K562 (cell line): Measurements from ENCODE around the gene EMILIN3. TPM values are rescaled to one million over a fixed set of nuclear protein-coding genes. Genes with fewer than 3 reads are reported as not detected.

Experiments used
- ATAC-seq: fragments of 200-7000 bp; cut with Tn5 transposase; 3 replicates; pipeline ENCODE4 v1.9.1; 2020; ENCODE audit warnings: moderate library complexity
- BruUV-seq: library from RNA; stranded (reverse); fragments of 400-500 nt; replicated peaks from 2 replicates; lab custom pipeline; 2021; lab: Mats Ljungman, UMichigan
- CTCF ChIA-PET: fragments of 300-600 bp; formaldehyde crosslinking; extraction: SDS; loops from one replicate; lab custom pipeline; 2021; ENCODE audit warnings: low intra/inter-chr PET ratio; lab: Yijun Ruan, JAX
- POLR2A ChIA-PET: fragments of 300-600, 350-650 bp; sonication (Branson Sonifier 250); formaldehyde crosslinking; extraction: SDS; loops from one replicate; lab custom pipeline; 2021; ENCODE audit warnings: antibody characterized with exemption, inconsistent platforms; lab: Yijun Ruan, JAX
- DNase-seq, 4 experiments: peaks; one replicate each; pipeline versions ENCODE4 v3.0.0 to v3.0.0-alpha.2; 2011 to 2018; ENCODE audit warnings: low spot score in 3 of 4, mixed read lengths in 3 of 4; ENCODE audit errors: extremely low read depth in 1 of 4
- FAIRE-seq: peaks from 2 replicates; lab custom pipeline; 2011; peaks lifted over from hg19 to GRCh38; lab: Jason Lieb, UNC
- H2AFZ ChIP-seq: 2 replicates; pipeline ENCODE4 v1.6.0; 2011; ENCODE audit warnings: low read depth, low read length, control low read depth, inconsistent platforms
- H3K27ac ChIP-seq: fragments of 200-600 bp; 3 replicates; pipeline ENCODE4 v1.8.0; 2011; ENCODE audit warnings: low read depth, mild to moderate bottlenecking, control low read depth, inconsistent platforms, low read length, moderate library complexity, mixed read lengths; ENCODE audit errors: extremely low read depth
- H3K27me3 ChIP-seq, 2 experiments: fragments of 300-600 bp in 1 of 2; 2 replicates in 1 of 2; 3 replicates in 1 of 2; pipeline versions ENCODE4 v1.6.0 to v1.8.0; 2011; ENCODE audit warnings: inconsistent platforms in 2 of 2, low read length in 2 of 2, mild to moderate bottlenecking in 1 of 2, mixed read lengths in 1 of 2, moderate library complexity in 1 of 2; ENCODE audit not compliant: control insufficient read depth in 2 of 2, insufficient read depth in 2 of 2
- H3K36me3 ChIP-seq: fragments of 300-600 bp; 3 replicates; pipeline ENCODE4 v1.8.0; 2011; ENCODE audit warnings: mild to moderate bottlenecking, low read length, inconsistent platforms; ENCODE audit not compliant: control insufficient read depth, insufficient read depth
- H3K4me1 ChIP-seq, 2 experiments: fragments of 200-600 bp in 1 of 2; replicated peaks in 1 of 2; 2 replicates in 1 of 2; 3 replicates in 1 of 2; pipeline versions ENCODE4 v1.5.1 to v1.8.0; 2011; ENCODE audit warnings: inconsistent platforms in 2 of 2, low read length in 2 of 2, mild to moderate bottlenecking in 1 of 2, mixed read lengths in 1 of 2, moderate library complexity in 1 of 2; ENCODE audit not compliant: control insufficient read depth in 2 of 2, insufficient read depth in 2 of 2
- H3K4me2 ChIP-seq: 2 replicates; pipeline ENCODE4 v1.6.1; 2011; ENCODE audit warnings: low read length, control low read depth, inconsistent platforms, mixed read lengths; ENCODE audit not compliant: insufficient read depth
- H3K4me3 ChIP-seq: fragments of 200-600 bp; sonication (generic), shearing (Covaris generic); 2 replicates; pipeline ENCODE4 v1.5.1; 2016; ENCODE audit warnings: control low read depth, inconsistent platforms
- H3K79me2 ChIP-seq: fragments of 200-600 bp; 3 replicates; pipeline ENCODE4 v1.8.0; 2011; ENCODE audit warnings: low read length, inconsistent platforms; ENCODE audit not compliant: control insufficient read depth, insufficient read depth
- H3K9ac ChIP-seq, 2 experiments: 2 replicates each; pipeline versions ENCODE4 v1.6.0 to v1.6.1; 2011; ENCODE audit warnings: low read depth in 2 of 2, low read length in 2 of 2, control low read depth in 1 of 2, inconsistent platforms in 1 of 2, mild to moderate bottlenecking in 1 of 2, mixed read lengths in 1 of 2; ENCODE audit not compliant: insufficient read depth in 1 of 2
- H3K9me1 ChIP-seq: one replicate; pipeline ENCODE4 v1.6.0; 2011; ENCODE audit warnings: inconsistent platforms, mild to moderate bottlenecking, low read length, moderate library complexity; ENCODE audit not compliant: control insufficient read depth, insufficient read depth
- H3K9me3 ChIP-seq: replicated peaks from 2 replicates; pipeline ENCODE4 v1.5.1; 2011; ENCODE audit warnings: low read depth, low read length, inconsistent platforms; ENCODE audit not compliant: control insufficient read depth, insufficient read depth
- H4K20me1 ChIP-seq: replicated peaks from 2 replicates; pipeline ENCODE4 v1.6.1; 2011; ENCODE audit warnings: low read length, inconsistent platforms, mixed read lengths; ENCODE audit not compliant: control insufficient read depth, insufficient read depth
- POLR2G ChIP-seq: fragments of 200-400 bp; formaldehyde crosslinking; IDR thresholded peaks from 2 replicates; pipeline ENCODE4 v1.6.1; 2017; ENCODE audit warnings: low read depth, mild to moderate bottlenecking, antibody characterized with exemption, low read length, moderate library complexity
- RBM15 ChIP-seq: fragments of 200-400 bp; formaldehyde crosslinking; IDR thresholded peaks from 2 replicates; pipeline ENCODE4 v1.6.1; 2018; ENCODE audit warnings: mild to moderate bottlenecking, low read length, moderate library complexity; ENCODE audit not compliant: insufficient read depth
- SP2 ChIP-seq: IDR thresholded peaks from 2 replicates; pipeline ENCODE4 v1.6.1; 2011; ENCODE audit warnings: mild to moderate bottlenecking, low read depth, low read length, moderate library complexity; ENCODE audit not compliant: poor library complexity, severe bottlenecking; ENCODE audit errors: extremely low read depth
- WGBS: fragments of 100-300 bp; shearing (Covaris generic); methylation state at CpG from one replicate; pipeline ENCODE4 v1.1.6; 2016; ENCODE audit warnings: low coverage, mixed read lengths; ENCODE audit not compliant: insufficient coverage; ENCODE audit errors: missing lambda C conversion rate; 5-methylcytosine and 5-hydroxymethylcytosine counted together
- in situ Hi-C: fragments of 300-500 bp; cut with MboI; formaldehyde crosslinking; loops from 4 replicates; pipeline ENCODE4 v1.15.0; 2018; ENCODE audit warnings: inconsistent platforms, mixed read lengths
- intact Hi-C: fragments of 100-400 bp; cut with micrococcal nuclease; formaldehyde crosslinking; loops from 2 replicates; pipeline ENCODE4 v1.14.2; 2022
- polyA plus RNA-seq, 8 experiments: library from polyadenylated mRNA; depleted of rRNA in 4 of 8; stranded (reverse) in 5 of 8; unstranded in 3 of 8; fragments of >200 nt; fragmentation: Nextera tagmentation in 2 of 8; fragmentation: Illumina TruSeq in 1 of 8; extraction: Ambion mirVana in 2 of 8; extraction: Trizol in 1 of 8; gene quantifications; 2 replicates each; pipeline versions ENCODE4 v1.2.1 to v1.2.3, GENCODE V29; 2011 to 2014; ENCODE audit warnings: inconsistent platforms in 1 of 8, missing spikeins in 1 of 8
- total RNA-seq, 7 experiments: library from RNA; depleted of rRNA in 6 of 7; stranded (reverse); fragments of >200 nt in 6 of 7; fragmentation: Illumina TruSeq in 2 of 7; extraction: Trizol in 2 of 7; gene quantifications; 2 replicates each; pipeline versions ENCODE4 v1.2.1 to v1.2.3, GENCODE V29; 2011 to 2021; ENCODE audit warnings: low replicate concordance in 1 of 7

Gene EMILIN3
- total and polyA plus RNA-seq, 9 of the 15 experiments (the other 6 are each of a cell fraction or from before 2014, with no cell fraction given), result 0.01 to 0.07 TPM; not detected in 7

GRCh38 chr20:41344477-41344876 lies 22.1 kb downstream of the EMILIN3 start:
- no peak for ATAC-seq
- no peaks in the 10 kb centered on the region; the same call in 1 of the 2 replicates for H4K20me1 ChIP-seq
- H3K9me3 ChIP-seq, result no peaks in the 10 kb centered on the region
- FAIRE-seq, result no peak
- no peaks in the 10 kb centered on the region for H3K9me1 ChIP-seq
- no peak overlapping the region for H3K4me3 ChIP-seq
- no peak for DNase-seq
- intact Hi-C loops, result loop anchor here (5.0 to 10.0 kb wide), 3 partner anchors 270 to 393 kb away; partner anchors contain the start of gene CHD6
- H3K27ac ChIP-seq, result no peak overlapping the region
- H3K79me2 ChIP-seq, result peaks cover 8% of the 10 kb centered on the region; the same call in 2 of the 3 replicates
- ChIA-PET POLR2A (interaction anchor here (0.7 kb wide), 1 partner anchor 9 kb away, joined by 3 read pairs; no protein-coding TSS in a partner anchor), CTCF (interaction anchor here (0.7 kb wide), 1 partner anchor 15 kb away, joined by 4 read pairs; no protein-coding TSS in a partner anchor)
- no peak for TF ChIP-seq SP2
- no peak for TF ChIP-seq POLR2G
- TF ChIP-seq RBM15, result no peak
- WGBS, result 71% methylated on average over 4 of the region's 4 CpGs
- H3K36me3 ChIP-seq, result 0 out of 3 replicates have a peak, but pooled peaks cover 2% of the 10 kb centered on the region
- no peak overlapping the region for H2AFZ ChIP-seq
- H3K9ac ChIP-seq, result peak overlapping the region in 1 of 2 experiments; percentile 53; a peak in 1 of 4 replicates
- no TSS peak for BruUV-seq
- H3K27me3 ChIP-seq, result peaks cover 0 to 1% of the 10 kb centered on the region in 2 experiments; a peak in 1 of 5 replicates
- H3K4me2 ChIP-seq, result no peak overlapping the region
- H3K4me1 ChIP-seq, result peaks cover 7 to 34% of the 10 kb centered on the region in 2 experiments; a peak in 4 of 5 replicates
- in situ Hi-C loops, result loop anchor here (5.0 kb wide), 2 partner anchors 167 to 372 kb away; no protein-coding TSS in a partner anchor
